OCI-LY7 (cell line): Measurements from ENCODE around the gene SLC20A1.

ENCODE experiments used
- CTCF ChIP-seq: fragments of 200-600 bp; sonication (generic); conservative IDR thresholded peaks from 2 replicates; pipeline ENCODE4 v1.5.1; 2014; ENCODE audit warnings: mild to moderate bottlenecking, antibody characterized with exemption, low read length, moderate library complexity, mixed read lengths
- EZH2phosphoT487 ChIP-seq: fragments of 200-600 bp; sonication (generic); IDR thresholded peaks from 2 replicates; pipeline ENCODE4 v1.6.1; 2018; ENCODE audit warnings: low read depth, borderline replicate concordance, mild to moderate bottlenecking, mixed run types, antibody characterized with exemption, low read length, moderate library complexity, mixed read lengths

GRCh38 chr2:112683550-112684414 is 38.0 kb downstream of the SLC20A1 start:
- TF ChIP-seq CTCF (no peak), EZH2phosphoT487 (no peak)
